Measurements from ENCODE around the gene SAMMSON.

SAMMSON gene

GRCh38 chr3:70095260-70095659, 95.7 kb downstream of the SAMMSON start:
- no peak for DNase-seq

GRCh38 chr3:70096376-70097066, 97.0 kb downstream of the SAMMSON start:
- DNase-seq: no peak

GRCh38 chr3:70097084-70097483, 97.6 kb downstream of the SAMMSON start:
- no peak for DNase-seq

GRCh38 chr3:70108072-70108471, 108.5 kb downstream of the SAMMSON start:
- DNase-seq: no peak

- DNase-seq: no peak
These were observed 109.0 kb downstream of the SAMMSON start for GRCh38 chr3:70108546-70108945.

- DNase-seq: no peak
These were observed 110.5 kb downstream of the SAMMSON start for GRCh38 chr3:70110066-70110465.

- DNase-seq: no peak
These were observed 111.9 kb downstream of the SAMMSON start for GRCh38 chr3:70111411-70111810.

GRCh38 chr3:70112751-70113150, 113.2 kb downstream of the SAMMSON start:
- DNase-seq: no peak

- DNase-seq: no peak
These were observed 114.9 kb downstream of the SAMMSON start for GRCh38 chr3:70114431-70114830.

- DNase-seq: no peak
These were observed 120.3 kb downstream of the SAMMSON start for GRCh38 chr3:70119879-70120278.
